Amniotic epithelial cell (primary cell): ENCODE results near the gene DPYD.
A peak's percentile ranks its signal among the peaks of the same experiment; 100 is the strongest.

Source experiments
- DNase-seq: peaks from one replicate; pipeline ENCODE4 v3.0.0-alpha.2; 2010; ENCODE audit warnings: low read depth

The DPYD gene

DNA sequence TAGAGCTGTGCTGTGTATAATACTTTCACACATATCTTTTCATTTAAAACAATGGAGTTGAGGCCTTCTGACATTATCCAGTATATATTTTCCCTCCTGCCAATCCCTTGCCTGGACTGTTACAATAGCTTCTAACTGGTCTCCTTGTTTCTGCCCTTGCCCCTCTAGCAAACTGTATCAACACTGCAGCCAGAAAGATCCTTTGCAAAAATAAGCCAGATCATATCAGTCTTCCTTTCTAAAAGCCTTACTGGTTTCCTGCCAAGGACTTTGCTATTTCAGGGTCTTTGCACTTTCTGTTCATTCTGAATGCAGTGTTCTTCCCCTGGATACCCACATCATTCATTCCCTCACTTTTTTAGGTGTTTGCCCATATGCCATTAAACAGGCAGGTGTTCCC, 829.2 kb downstream of the DPYD start:
- DNase-seq: no peak

DNA sequence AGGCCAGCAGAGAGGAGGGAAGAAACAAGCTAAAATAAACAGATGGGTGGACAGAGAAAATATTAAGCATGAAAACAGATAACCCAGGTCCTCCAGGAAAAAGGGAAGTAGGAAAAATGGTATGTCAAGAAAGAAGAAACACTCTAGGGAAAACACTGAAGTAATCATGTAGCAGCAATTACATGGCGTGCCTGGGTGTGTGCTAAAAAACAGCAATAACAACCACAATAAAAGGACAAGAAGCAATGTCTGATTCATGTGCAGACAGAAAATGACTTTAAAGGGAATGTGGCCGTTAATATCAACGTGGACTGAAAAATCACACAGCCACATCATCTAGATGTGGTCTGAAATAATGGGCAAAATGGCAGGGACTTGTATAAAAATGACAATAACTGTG, 829.6 kb downstream of the DPYD start:
- no peak for DNase-seq

DNA sequence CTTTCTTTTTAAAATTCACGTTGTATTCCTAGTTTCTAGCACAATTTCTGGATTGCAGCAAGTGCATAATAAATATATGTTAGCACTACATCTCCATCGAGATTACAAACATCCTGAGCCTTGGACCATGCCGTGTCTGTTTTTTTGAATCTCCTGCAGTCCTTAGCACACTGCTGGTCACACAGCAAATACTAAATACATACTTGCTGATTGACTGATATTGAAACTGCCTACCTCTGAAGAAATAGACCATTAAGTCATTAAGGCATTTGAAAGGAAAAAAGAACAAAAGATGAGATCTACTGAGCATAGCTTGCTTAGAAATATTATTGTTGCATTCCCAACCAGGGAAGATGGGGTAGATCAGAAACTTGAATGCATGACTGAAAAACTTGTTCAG, 830.1 kb downstream of the DPYD start:
- no peak for DNase-seq

DNA sequence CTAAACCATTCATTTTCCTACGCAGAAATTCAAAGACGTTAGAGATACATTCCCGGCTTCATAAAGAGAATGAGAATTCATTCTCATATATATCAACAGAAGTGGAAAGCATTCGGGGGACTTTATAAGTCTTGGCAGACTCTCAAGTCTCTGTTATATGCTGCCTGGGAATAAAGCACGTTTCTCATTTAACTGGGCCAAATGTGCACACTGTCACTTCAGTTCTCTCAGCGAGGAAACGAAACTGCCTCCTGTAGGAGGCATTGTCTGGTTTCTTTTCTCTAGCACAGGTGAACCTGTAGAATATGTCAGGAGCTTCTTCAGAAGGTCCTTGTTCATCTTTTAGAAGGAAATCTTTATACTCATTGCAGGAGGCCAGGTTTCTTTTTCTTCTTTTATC, 831.7 kb downstream of the DPYD start:
- no peak for DNase-seq

DNA sequence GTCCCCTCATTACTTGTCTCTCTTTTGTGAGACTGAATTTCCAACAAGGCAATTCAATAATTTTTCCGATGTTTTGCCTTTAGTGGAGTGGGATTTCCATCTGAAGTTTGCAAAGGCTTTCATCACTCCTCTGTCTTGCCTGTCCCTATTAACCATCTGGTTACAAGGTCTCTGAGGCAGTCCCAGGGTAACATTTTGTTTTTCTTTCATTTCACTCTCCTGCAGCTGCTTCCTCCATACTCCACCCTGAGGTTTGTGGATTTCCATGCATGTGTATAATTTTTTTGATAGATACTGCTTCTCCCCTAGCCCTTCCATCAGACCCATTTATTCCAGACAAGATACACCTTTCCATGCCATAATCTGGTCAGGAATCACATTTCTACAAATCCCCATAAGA, 832.4 kb downstream of the DPYD start:
- no peak for DNase-seq

DNA sequence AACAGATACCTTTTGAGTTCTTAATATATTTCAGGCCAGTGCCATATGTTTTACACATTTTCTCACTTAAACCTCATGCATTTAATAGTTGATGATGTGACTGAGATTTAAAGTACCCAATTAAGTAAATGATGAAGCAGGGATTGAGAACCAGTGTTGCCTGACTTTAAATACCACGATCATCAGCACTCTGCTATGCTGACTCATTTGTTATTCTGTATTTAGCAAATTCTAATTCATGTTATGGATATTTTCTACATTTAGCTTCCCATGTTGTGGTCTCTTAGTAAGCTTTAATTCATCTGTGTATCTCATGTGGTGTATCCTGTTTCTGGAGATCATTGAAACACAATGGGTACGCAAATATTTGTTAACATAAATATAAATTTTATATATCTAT, 836.3 kb downstream of the DPYD start:
- DNase-seq: no peak

DNA sequence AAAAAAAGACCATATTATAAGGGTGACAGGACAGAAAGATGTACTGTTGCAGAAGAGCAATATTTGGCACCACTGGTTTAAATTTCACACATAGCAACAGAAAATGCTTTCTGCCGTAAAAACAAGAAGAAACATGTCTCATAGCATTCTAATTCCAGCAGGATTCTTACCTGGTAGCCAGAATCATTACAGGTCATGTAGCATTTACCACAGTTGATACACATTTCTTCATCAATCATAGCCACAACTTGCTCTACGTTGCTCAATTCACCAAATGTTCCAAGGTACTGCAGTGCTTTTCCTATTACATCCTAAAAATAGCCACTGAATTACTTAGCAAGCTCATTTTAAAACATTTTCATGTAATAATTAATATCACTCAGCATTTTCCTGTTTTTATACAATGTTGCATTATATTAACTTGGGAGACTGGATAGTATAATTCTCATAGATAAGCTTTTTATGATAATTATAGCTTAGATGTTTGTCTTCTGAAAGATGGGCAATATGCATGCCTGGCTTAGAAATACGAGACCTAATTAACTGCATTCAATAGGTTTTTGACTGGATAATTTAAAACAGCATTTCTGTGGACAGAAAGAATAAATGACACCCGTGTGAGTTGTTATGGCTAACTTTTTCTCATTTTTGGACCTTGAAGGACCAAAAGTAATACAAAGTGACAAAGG, 838.5 kb downstream of the DPYD start:
- DNase-seq: peak; percentile 19

DNA sequence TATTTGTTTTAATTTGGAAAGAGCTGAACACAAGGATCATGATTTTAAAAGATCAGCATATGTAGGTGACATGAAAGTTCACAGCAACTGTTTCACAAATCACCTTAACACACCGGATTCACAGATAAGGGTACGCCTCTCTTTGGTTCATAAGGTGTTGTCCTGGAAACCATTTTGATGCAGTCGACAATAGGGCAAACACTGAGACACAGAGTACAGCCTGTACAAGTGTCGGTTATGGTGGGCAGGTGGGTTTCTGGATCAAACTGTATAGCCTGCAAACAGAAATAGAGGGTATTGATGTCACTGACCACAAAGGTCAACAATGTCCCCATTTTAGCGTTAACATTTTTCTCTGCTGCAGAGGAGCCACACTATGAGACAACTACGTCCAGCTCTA, 842.0 kb downstream of the DPYD start:
- no peak for DNase-seq

DNA sequence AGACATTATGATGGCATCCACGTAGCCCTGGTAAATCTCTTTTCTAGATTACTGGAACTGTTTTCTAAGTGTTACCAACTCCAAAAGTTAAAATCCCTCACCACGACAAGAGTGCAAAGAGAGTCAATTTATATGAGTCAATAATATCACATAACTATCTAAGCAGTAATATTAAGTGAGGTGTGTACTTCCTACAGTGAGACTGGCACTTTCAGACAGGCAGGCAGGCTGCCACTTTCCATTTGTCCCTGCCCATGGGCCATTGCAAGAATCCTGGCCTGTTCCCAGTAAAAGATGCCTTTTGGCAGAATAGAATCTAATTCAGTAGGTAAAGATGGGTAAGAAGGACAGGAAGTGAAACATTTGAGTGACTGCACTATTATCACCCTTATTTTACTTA, 843.6 kb downstream of the DPYD start:
- no peak for DNase-seq

DNA sequence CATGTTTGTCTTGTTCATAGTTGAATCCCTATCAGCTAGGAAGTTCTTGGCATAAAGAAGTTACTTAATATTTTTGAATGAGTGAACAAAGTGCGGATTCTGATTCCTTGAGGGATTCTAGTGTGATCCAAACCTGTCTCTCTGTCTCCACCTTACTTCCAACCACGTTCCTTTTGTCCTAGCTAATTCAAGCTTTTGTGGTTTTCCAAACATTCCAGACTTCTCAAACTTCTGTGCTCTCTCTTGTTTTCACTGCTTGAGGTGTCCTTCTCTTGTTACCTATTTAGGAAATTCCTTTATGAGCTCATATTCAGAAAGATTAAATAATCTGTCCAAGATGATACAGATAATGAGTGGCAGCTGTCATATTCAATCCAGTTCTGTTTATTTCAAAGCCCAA, 846.1 kb downstream of the DPYD start:
- DNase-seq: no peak

DNA sequence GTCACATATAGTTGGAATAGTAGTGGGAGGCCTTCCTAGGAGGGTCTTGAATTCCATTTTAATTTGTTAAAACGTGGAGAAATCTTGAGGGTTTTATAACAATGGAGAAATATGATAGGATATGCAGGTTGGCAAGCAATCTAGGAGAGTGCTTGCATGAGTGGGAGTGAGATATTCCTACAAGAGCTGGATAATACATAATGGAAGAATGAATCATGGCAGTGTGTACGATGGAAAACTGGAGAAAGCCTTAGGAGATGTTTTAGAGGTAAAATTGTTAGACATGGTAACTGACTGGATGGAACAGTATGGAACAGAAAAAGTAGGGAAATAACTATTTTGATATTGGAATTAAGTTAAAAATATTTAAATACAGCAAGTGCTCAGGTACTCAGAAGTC, 846.9 kb downstream of the DPYD start:
- peak; percentile 55 for DNase-seq

DNA sequence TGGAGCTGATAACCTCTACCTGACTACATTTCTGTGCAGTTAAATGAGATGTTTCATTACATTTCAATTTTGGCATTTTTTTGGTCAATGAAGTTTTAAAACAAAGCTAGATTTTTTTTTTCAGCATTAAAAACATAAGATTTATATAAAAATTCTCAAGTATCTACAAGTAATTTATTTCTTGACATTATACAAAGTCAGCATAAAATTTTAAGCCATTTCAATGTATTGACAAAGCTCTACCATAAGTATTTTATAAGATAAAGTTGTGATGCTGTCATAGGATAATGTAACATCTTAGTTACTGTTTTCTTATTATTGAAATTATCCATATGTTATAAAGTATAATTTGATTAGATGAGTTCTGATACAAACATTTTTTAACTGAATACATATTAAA, 847.7 kb downstream of the DPYD start:
- no peak for DNase-seq

DNA sequence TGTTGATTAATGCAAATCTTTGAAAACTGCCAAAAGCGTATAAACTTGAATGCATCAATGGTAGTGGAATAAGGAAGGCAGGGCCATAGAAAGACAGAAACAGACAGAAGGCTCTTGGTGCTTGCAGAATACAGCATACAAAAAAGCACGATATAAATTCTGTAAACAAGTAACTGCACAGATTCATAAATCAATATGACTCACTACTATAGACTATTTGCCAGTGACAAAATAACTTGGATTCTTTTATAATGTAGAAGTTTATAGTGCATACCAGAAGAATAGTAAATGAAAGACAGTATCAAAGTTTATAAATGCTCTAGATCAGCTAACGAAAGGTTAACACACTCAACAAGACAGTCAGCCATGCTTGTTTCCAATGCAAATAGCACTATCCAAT, 849.7 kb downstream of the DPYD start:
- DNase-seq: peak; percentile 19

DNA sequence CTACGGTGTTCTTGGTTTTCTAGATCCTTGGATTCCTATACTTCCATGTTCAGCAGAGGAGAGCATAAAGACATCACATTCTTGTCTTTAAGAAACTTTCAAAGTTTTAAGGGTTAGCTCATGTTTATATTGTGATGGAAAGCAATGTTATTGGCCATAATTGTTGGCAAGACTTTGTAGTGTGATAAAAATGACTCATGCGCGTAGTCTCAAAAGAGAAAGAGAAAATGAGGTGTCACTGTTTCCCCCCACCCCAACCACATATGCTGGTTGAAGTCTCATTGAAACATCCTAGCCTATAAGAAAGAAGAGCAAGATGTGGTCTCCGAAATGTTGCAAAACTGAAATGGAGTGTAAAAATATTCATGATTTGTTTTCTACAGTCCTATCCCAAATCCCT, 850.5 kb downstream of the DPYD start:
- DNase-seq: no peak

DNA sequence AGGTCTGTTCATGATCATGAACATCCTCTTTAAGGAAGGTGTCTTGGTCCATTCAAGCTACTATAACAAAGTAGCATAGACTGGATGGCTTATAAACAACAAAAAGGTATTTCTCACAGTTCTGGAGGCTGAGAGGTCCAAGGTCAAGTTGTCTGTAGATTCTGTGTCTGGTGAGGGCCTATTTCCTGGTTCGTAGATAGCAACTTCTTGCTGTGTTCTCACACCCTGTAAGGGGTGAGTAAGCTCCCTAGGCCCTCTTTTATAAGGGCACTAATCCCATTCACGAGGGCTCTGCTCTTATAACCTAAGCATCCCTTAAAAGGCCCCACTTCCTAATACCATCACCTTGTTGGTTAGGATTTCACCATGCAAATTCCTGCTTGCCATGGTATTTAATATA, 851.5 kb downstream of the DPYD start:
- DNase-seq: no peak

DNA sequence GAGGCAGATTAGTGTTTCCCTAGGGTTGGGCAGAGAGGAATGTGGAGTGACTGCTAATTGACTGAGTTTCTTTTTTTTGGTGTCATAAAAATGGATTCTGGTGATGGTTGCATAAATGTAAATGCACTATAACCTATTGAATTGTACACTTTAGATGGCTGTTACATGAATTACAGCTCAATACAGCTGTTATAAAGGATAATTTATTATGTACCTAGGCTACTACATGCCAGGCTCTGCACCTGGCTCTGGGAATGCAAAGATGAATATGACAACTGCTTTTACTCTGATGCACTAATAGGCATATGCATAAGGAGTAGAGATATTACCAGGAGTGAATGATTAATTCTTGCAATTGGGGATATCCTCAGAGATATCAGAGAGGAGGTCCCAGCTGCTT, 854.0 kb downstream of the DPYD start:
- no peak for DNase-seq

DNA sequence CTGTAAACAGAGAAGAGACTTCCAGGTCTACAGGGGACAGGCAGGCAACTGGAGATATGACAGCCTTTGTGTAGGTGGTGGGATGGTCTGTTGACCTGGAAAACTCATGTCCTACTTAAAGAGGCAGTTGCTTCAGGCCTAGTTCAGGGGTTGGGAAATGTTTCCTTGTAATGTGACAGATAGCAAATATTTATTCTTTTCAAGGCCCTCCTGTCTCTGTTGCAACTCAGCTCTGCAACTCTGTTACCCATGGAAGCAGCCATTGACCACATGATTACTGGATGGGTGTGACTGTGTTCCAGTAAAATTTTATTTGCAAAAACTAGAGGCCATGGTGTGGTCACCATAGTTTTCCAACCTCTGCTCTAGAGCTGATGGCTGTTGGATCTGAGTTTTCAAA, 857.3 kb downstream of the DPYD start:
- DNase-seq: peak; percentile 84

DNA sequence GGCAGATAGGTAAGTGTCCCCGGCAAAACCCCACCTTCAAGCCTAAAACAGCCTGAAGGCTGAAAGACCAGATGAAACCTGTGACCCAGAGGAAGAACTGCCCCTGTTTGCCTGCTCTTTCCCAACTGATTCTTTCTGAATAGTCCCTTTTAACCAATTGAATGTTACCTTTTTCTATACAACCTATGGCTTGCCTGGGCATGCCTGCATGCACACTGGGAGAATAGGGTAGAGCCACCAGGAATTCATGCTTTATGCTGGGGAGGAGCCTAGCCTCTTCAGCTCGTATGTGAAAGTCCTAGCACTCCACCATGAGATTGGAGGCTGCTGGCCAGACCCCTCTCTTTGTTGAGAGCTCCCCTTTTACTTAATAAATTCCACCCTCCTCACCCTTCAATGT, 859.2 kb downstream of the DPYD start:
- DNase-seq: no peak

DNA sequence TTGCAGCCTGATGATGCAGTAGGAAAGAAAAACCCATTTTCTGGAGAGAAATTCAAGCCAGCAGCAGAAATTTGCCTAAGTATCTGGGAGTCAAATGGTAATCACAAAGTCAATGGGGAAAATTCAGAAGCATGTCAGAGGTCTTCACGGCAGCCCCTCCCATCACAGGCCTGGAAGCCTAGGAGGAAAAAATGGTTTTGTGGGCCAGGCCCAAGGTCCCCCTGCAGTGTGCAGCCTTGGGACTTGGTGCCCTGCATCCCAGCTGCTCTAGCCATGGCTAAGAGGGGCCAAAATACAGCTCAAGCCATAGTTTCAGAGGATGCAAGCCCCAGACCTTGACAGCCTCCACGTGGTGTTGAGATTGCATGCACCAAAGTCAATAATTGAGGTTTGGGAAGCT, 864.4 kb downstream of the DPYD start:
- DNase-seq: no peak

DNA sequence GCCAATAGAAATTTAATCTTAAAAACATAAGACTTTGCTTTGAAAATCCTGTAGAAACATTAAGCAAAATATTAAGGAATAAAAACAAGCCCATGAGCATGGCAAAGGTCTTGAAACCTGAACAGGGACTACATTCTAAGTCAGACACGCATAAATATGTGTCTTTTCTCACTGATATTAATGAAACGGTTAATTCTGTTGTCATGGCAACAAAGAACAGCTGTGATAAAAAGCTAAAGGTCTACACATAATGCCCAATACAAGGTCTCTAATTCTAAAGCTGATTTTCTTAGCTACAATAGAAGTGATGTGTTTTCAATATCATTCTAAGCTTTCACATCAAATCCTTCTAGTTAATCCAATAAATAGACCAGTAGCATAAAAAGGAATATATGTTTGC, 867.6 kb downstream of the DPYD start:
- DNase-seq: no peak

DNA sequence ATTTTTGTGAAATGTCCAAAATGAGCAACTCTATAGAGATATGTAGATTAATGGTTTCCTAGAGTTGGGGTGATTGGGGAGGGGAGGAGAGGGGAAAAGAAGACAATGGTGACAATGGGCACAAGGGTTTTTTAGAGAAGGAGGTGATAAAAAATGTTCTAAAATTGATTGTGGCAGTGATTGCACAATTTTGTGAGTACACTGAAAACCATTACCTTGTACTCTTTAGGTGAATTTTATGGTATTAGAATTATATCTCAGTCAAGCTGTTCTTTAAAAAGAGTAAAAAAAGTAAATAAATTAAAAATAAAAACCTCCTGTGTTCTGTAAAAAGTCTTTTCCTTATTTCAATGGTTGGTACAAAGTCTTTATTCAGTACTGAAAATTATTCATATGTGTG, 869.0 kb downstream of the DPYD start:
- DNase-seq: no peak

DNA sequence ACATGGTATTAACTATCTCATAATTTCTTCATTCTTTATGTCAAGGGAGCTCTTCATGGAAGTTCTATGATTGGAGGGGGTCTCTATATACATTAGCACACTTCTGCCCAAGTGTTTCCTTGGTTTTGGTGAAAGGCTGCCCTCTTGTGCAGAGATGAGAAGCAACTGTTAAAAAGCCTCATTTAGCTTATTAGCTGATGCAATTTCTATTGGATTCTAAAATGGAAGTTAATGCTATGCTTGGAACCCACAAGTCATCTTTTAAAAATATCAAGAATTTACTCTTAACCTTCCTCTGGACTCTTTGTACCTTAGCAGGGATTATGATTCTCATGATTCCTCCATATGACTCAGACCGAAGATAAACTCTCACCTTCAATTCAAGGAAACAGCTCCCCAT, 870.3 kb downstream of the DPYD start:
- DNase-seq: peak; percentile 92

DNA sequence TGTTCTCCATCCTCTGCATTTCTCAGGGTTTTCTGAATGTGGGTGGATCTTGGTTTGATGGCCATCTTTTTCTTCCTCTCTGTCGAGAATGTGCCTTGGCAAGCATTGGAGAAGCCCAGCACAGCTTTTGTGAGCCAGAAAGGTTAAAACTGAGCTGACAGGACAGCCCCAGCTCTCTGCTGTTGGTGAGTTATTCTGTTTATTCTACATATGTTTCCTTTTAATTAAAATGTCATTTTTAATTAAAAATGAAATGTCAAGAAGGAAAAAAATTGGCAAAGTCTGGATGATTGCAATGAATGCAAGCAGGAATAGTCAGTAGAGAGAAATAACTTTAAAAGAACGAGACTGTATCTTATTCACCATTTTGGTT, 873.4 kb downstream of the DPYD start:
- DNase-seq: no peak

DNA sequence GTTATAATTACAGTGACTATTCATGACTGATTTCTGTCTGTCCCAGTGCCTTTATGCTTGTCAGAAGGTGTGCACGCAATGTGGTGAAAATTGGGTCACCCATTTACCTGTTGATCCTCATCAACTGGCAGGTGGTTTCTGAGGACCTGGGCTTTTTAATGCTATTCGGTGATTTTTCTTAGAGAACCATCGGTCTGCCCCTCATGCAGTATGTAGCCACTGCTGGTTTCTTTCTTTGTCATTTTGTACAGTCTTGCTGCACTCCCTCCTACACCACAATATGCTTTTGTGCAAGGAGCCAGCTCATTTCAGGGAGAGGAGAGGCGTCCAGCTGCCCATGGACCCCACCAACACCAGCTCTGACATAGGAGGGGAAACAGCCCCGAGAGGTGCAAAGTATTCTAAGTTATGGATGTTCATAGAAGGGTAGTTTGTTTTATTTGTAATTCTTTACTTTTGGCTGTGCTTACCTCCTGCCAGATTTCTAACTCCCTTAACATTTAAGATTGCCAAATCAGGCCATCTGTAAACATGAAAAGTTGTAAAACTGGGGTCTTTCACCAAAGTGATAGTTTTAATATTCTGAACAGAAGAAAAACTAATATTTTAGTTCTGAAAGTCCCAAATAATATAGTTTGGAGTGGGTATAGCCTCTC, 873.9 kb downstream of the DPYD start:
- no peak for DNase-seq
